DND-41 (cell line): ENCODE measurements around the gene RIC8A.

Source experiments
- ATAC-seq: fragments of 200-7000 bp; cut with Tn5 transposase; 3 replicates; pipeline ENCODE4 v1.9.1; 2021; ENCODE audit warnings: low read depth; ENCODE audit not compliant: insufficient read depth
- DNase-seq: peaks from one replicate; pipeline ENCODE4 v3.0.0-alpha.2; 2020
- H2AFZ ChIP-seq: 2 replicates; pipeline ENCODE4 v1.6.0; 2012; ENCODE audit warnings: low read depth, low read length
- H3K27ac ChIP-seq: 2 replicates; pipeline ENCODE4 v1.5.1; 2012; ENCODE audit warnings: low read length, inconsistent platforms
- H3K27me3 ChIP-seq: fragments of 200-600 bp; sonication (generic); 2 replicates; pipeline ENCODE4 v1.6.0; 2012; ENCODE audit warnings: low read length, mild to moderate bottlenecking, inconsistent platforms; ENCODE audit not compliant: insufficient read depth, poor library complexity
- H3K36me3 ChIP-seq: 2 replicates; pipeline ENCODE4 v1.5.1; 2012; ENCODE audit warnings: low read length, inconsistent platforms; ENCODE audit not compliant: insufficient read depth
- H3K4me1 ChIP-seq: 2 replicates; pipeline ENCODE4 v1.5.1; 2012; ENCODE audit warnings: mild to moderate bottlenecking, low read length; ENCODE audit not compliant: insufficient read depth
- H3K4me2 ChIP-seq: 2 replicates; pipeline ENCODE4 v1.6.0; 2012; ENCODE audit warnings: mild to moderate bottlenecking, moderate library complexity, low read length, inconsistent platforms; ENCODE audit not compliant: insufficient read depth
- H3K4me3 ChIP-seq, 2 experiments: fragments of 200-600 bp in 1 of 2; shearing (Covaris generic) in 1 of 2; 2 replicates each; pipeline ENCODE4 v1.5.1; 2012 to 2016; ENCODE audit warnings: inconsistent platforms in 2 of 2, low read length in 2 of 2, mild to moderate bottlenecking in 2 of 2, low read depth in 1 of 2, moderate library complexity in 1 of 2
- H3K79me2 ChIP-seq: 2 replicates; pipeline ENCODE4 v1.6.0; 2012; ENCODE audit warnings: low read length, inconsistent platforms; ENCODE audit not compliant: insufficient read depth
- H3K9ac ChIP-seq: 2 replicates; pipeline ENCODE4 v1.6.0; 2012; ENCODE audit warnings: low read depth, mild to moderate bottlenecking, inconsistent platforms, low read length, moderate library complexity
- H3K9me3 ChIP-seq: 2 replicates; pipeline ENCODE4 v1.5.1; 2012; ENCODE audit warnings: low read length, moderate library complexity, mild to moderate bottlenecking, inconsistent platforms; ENCODE audit not compliant: insufficient read depth, severe bottlenecking
- H4K20me1 ChIP-seq: 2 replicates; pipeline ENCODE4 v1.6.0; 2012; ENCODE audit warnings: low read length; ENCODE audit not compliant: insufficient read depth
- EZH2 ChIP-seq: IDR thresholded peaks from 3 replicates; pipeline ENCODE4 v1.6.1; 2012; ENCODE audit warnings: borderline replicate concordance, low read depth, mild to moderate bottlenecking, moderate library complexity, low read length, inconsistent platforms; ENCODE audit not compliant: severe bottlenecking
- TF ChIP-seq, protein P1 (sequence below): IDR thresholded peaks from 2 replicates; pipeline ENCODE4 v1.5.1; 2012; ENCODE audit warnings: borderline replicate concordance, low read length, moderate library complexity, mild to moderate bottlenecking; ENCODE audit not compliant: poor library complexity, severe bottlenecking; ENCODE audit errors: extremely low read depth

Gene RIC8A

DNA sequence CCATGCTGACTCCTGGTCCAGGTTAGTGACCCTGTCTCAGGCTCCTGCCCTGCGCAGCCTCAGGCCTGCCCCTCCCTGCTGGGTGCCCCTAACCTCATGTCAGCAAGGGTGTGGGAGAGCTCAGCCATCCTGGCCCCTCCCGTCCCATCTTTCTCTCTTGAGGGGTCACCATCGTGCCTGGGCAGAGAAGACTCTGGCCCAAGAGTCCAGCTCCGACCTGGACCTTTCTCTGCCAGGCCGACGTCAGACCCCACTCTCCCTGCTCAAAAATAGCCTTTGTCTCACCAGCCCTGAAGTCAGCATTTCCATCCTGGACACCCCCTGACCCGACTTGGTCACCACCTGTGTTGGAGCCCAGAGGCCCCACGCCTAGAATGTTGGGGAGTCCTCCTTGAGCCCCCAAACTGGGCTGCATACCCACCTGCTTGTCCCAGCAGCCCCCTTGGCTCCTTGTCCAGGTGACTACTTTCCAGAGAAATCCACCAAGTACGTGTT is 9.7 kb upstream of the RIC8A start:
- Histone ChIP-seq H3K79me2 (no peaks in the 10 kb centered on the region), H3K4me3 (no peak overlapping the region), H3K4me1 (no peaks in the 10 kb centered on the region), H3K9me3 (no peaks in the 10 kb centered on the region), H2AFZ (no peak overlapping the region), H3K9ac (no peak overlapping the region), H3K27me3 (no peaks in the 10 kb centered on the region), H3K27ac (no peak overlapping the region), H3K36me3 (no peaks in the 10 kb centered on the region), H4K20me1 (0 out of 2 replicates have a peak, but pooled peaks cover 6% of the 10 kb centered on the region), H3K4me2 (no peak overlapping the region)
- TF ChIP-seq, protein P1, sequence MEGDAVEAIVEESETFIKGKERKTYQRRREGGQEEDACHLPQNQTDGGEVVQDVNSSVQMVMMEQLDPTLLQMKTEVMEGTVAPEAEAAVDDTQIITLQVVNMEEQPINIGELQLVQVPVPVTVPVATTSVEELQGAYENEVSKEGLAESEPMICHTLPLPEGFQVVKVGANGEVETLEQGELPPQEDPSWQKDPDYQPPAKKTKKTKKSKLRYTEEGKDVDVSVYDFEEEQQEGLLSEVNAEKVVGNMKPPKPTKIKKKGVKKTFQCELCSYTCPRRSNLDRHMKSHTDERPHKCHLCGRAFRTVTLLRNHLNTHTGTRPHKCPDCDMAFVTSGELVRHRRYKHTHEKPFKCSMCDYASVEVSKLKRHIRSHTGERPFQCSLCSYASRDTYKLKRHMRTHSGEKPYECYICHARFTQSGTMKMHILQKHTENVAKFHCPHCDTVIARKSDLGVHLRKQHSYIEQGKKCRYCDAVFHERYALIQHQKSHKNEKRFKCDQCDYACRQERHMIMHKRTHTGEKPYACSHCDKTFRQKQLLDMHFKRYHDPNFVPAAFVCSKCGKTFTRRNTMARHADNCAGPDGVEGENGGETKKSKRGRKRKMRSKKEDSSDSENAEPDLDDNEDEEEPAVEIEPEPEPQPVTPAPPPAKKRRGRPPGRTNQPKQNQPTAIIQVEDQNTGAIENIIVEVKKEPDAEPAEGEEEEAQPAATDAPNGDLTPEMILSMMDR = no peak
- TF ChIP-seq EZH2 = no peak
- no peak for ATAC-seq
- no peak for DNase-seq

DNA sequence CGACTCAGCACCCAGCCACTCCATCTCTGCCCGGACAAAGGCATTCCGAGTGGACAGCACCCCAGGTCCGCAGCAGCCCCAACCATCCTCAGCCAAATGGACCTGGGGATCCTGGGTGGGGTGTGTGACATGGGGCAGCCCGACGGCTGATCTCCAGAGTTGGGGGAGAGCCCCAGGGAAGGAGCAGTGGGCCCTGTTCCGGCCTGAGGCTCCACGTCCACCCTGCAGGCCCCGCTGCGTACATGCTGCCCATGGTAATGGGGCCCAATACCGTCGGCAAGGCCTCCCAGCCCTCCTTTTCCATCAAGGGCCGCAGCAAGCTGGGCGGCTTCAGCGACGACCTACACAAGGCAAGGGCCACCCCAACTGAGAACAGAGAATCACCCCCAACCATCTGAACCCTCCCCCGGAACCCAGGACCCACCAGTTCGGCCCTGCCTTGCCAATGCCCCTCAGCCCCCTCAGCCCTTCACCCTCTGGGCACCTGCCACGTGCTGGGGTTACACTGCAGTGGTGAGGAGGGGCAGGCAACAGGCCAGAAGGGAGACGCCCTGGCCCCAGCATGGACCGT is 9.2 kb upstream of the RIC8A start:
- H3K4me3 ChIP-seq = no peak overlapping the region
- no peak overlapping the region for H3K9ac ChIP-seq
- no peak overlapping the region for H2AFZ ChIP-seq
- DNase-seq (peak; percentile 3), ATAC-seq (no peak)
- H3K27ac ChIP-seq = no peak overlapping the region
- H4K20me1 ChIP-seq = peaks cover 7% of the 10 kb centered on the region; the same call in 1 of the 2 replicates
- H3K9me3 ChIP-seq = no peaks in the 10 kb centered on the region
- no peaks in the 10 kb centered on the region for H3K36me3 ChIP-seq
- no peaks in the 10 kb centered on the region for H3K4me1 ChIP-seq
- no peaks in the 10 kb centered on the region for H3K79me2 ChIP-seq
- no peaks in the 10 kb centered on the region for H3K27me3 ChIP-seq
- no peak overlapping the region for H3K4me2 ChIP-seq
- TF ChIP-seq, protein P1 = no peak
- no peak for TF ChIP-seq EZH2

DNA sequence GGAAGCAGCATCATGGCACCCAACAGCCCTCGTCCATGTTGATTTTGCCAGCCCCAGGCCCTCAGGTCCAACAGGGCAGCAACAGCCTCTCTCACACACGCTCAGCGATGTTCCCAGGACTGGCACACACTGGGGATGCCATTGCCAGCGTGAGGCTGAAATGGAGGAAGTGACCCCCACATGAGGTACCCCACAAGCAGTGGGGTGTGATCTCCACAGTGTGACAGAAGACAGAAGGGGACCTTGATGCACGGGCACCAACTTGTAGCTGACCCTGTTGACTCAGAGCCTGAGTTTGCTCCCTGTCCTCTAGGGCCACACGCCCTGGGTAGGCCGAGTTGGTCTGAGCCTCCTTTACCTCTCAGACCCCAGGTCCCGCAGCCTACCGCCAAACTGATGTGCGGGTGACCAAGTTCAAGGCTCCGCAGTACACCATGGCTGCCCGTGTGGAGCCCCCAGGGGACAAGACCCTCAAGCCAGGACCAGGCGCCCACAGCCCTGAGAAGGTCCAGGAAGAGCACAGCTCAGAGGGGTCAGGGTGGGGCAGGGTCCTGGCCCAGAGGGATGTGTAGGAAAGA is 8.4 kb upstream of the RIC8A start:
- Histone ChIP-seq H3K9me3 (no peaks in the 10 kb centered on the region), H2AFZ (no peak overlapping the region), H3K27me3 (no peaks in the 10 kb centered on the region), H3K36me3 (peaks cover 4% of the 10 kb centered on the region), H3K4me1 (no peaks in the 10 kb centered on the region), H4K20me1 (peaks cover 14% of the 10 kb centered on the region; the same call in 1 of the 2 replicates), H3K9ac (no peak overlapping the region), H3K79me2 (no peaks in the 10 kb centered on the region), H3K4me3 (no peak overlapping the region), H3K27ac (no peak overlapping the region), H3K4me2 (no peak overlapping the region)
- no peak for DNase-seq
- TF ChIP-seq, protein P1 = no peak
- TF ChIP-seq EZH2 = no peak
- ATAC-seq = no peak; the same call in 2 of the 3 replicates
